ENCODE data around the gene KIAA2012.

GRCh38 chr2:202050652-202051051 lies 22.4 kb upstream of the KIAA2012 start:
- TF ChIP-seq TARDBP (IDR thresholded peaks at IDR 0.05) (no peak), LEF1 (IDR thresholded peaks at IDR 0.05; ENCODE audit: borderline replicate concordance) (no peak), FOXK2 (IDR thresholded peaks at IDR 0.05) (no peak), FOXA1 (IDR thresholded peaks at IDR 0.05) (no peak), SP1 (IDR thresholded peaks at IDR 0.05) (no peak), ARNT (IDR thresholded peaks at IDR 0.05) (no peak), NFRKB (IDR thresholded peaks at IDR 0.05) (no peak), FOXM1 (IDR thresholded peaks at IDR 0.05; ENCODE audit: borderline replicate concordance) (no peak)
